Measurements from ENCODE around the gene OLFM3. TPM values are rescaled to one million over a fixed set of nuclear protein-coding genes. Genes with fewer than 3 reads are reported as not detected.

Gene OLFM3
- total RNA-seq, 2 experiments from 2014 or later: not detected

DNA sequence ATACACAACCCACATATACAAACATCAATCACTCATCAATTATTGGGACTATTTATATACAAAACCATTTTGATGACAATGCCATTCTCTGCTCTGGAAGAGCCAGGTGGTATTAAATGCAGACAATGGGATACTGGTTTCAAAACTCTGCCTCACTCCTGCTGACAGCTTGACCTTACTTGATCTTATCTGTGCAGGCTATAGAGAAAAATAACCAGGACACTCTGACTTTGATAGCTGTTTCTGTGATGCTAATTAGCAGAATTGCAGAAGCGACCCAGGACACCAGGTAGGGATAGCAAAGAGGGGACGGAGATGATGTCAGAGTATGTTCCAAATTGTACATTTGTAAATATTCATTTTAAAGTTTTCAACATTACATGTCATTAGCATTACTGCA, 89.5 kb downstream of the OLFM3 start:
- POLR2A ChIA-PET: no interaction called here
- no peak overlapping the region for H3K27ac Mint-ChIP-seq
- H3K4me3 Mint-ChIP-seq: no peak overlapping the region
- no peaks in the 10 kb centered on the region for H3K4me1 Mint-ChIP-seq (ENCODE audit: low read depth)
- CTCF ChIA-PET: no interaction called here
- H3K36me3 Mint-ChIP-seq (ENCODE audit: low read depth): no peaks in the 10 kb centered on the region
- intact Hi-C loops (cut with micrococcal nuclease): no loop called here
- TF ChIP-seq, protein P1, sequence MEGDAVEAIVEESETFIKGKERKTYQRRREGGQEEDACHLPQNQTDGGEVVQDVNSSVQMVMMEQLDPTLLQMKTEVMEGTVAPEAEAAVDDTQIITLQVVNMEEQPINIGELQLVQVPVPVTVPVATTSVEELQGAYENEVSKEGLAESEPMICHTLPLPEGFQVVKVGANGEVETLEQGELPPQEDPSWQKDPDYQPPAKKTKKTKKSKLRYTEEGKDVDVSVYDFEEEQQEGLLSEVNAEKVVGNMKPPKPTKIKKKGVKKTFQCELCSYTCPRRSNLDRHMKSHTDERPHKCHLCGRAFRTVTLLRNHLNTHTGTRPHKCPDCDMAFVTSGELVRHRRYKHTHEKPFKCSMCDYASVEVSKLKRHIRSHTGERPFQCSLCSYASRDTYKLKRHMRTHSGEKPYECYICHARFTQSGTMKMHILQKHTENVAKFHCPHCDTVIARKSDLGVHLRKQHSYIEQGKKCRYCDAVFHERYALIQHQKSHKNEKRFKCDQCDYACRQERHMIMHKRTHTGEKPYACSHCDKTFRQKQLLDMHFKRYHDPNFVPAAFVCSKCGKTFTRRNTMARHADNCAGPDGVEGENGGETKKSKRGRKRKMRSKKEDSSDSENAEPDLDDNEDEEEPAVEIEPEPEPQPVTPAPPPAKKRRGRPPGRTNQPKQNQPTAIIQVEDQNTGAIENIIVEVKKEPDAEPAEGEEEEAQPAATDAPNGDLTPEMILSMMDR (IDR thresholded peaks at IDR 0.05): no peak
- H3K27me3 Mint-ChIP-seq: no peaks in the 10 kb centered on the region
- no peak for DNase-seq
- no peak for ATAC-seq
- no peaks in the 10 kb centered on the region for H3K9me3 Mint-ChIP-seq

DNA sequence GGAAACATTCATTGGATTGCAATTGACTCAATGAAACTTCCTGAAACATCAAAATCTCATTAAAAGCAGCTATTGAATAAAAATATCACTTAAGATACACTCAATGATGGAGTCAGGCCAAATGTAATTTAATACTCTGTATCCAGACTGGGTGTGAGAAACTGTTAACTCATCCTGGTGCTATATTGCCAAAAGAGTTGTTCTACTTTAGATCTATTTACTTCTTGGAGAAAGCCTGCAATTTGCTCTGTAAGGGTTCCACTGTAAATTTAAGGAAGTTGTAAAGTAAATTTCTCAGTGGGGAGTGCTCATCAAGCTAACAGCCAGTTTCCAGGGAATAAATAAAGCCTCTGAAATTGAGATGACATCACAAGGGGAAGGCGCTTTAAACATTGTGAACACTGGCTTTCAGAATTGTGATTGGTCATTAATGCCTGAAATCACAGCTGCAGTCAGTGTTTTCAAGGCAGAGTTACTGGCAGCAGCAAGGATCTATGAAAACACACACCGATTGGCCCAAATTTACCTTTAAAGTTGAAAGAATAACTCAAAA, 91.4 kb downstream of the OLFM3 start:
- no peak for ATAC-seq
- CTCF ChIA-PET: no interaction called here
- no peak overlapping the region for H3K4me3 Mint-ChIP-seq
- DNase-seq: no peak
- no peaks in the 10 kb centered on the region for H3K4me1 Mint-ChIP-seq (ENCODE audit: low read depth)
- TF ChIP-seq, protein P1 (IDR thresholded peaks at IDR 0.05): no peak
- intact Hi-C loops (cut with micrococcal nuclease): no loop called here
- H3K27me3 Mint-ChIP-seq: no peaks in the 10 kb centered on the region
- no peaks in the 10 kb centered on the region for H3K9me3 Mint-ChIP-seq
- POLR2A ChIA-PET: no interaction called here
- no peaks in the 10 kb centered on the region for H3K36me3 Mint-ChIP-seq (ENCODE audit: low read depth)
- H3K27ac Mint-ChIP-seq: no peak overlapping the region

DNA sequence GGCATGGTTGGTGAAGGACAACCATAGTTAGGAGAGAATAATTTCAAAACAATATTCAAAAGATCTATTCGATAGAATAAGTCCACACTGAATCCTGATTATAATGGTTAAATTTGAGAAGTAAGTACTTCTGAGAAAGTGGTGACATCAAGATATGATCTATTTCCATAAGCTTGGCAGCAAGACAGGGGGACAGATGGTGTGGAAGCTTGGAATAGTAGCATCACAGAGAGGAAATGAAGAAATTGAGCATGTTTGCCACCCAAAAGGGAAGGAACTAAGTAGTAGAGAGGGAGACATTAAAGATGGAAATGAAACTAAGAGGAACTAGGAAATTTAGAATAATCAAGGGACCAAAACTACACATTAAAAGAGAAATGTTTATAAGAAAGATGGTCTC, 94.5 kb downstream of the OLFM3 start:
- H3K4me3 Mint-ChIP-seq: no peak overlapping the region
- no peaks in the 10 kb centered on the region for H3K36me3 Mint-ChIP-seq (ENCODE audit: low read depth)
- TF ChIP-seq, protein P1 (IDR thresholded peaks at IDR 0.05): no peak
- H3K9me3 Mint-ChIP-seq: no peaks in the 10 kb centered on the region
- no peaks in the 10 kb centered on the region for H3K27me3 Mint-ChIP-seq
- H3K4me1 Mint-ChIP-seq (ENCODE audit: low read depth): no peaks in the 10 kb centered on the region
- no peak for DNase-seq
- no peak overlapping the region for H3K27ac Mint-ChIP-seq
- CTCF ChIA-PET: interaction anchor here (1.4 kb wide), 1 partner anchor 10 kb away, joined by 3 read pairs; no protein-coding TSS in a partner anchor
- intact Hi-C loops (cut with micrococcal nuclease): no loop called here
- POLR2A ChIA-PET: no interaction called here
- ATAC-seq: no peak

DNA sequence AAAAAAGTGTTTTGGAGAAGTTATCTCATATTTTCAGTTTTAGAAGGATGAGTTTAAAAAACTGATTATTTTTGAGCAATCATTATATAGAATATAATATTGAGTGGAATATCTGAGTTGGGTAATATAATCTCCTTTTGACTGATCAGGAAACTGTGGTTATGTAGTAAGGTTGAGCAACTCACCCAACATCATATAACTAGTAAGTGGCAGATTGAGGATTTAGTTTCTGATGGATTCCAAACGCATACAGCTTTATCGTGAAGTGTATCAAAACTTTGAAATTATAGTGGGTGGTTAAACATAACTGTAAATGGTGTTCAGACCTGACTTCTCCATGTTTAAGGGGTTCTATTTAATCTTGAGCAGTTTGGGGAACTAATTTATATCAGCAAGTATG, 98.6 kb downstream of the OLFM3 start:
- no peaks in the 10 kb centered on the region for H3K27me3 Mint-ChIP-seq
- no peak for ATAC-seq
- intact Hi-C loops (cut with micrococcal nuclease): no loop called here
- ChIA-PET POLR2A (no interaction called here), CTCF (no interaction called here)
- H3K4me1 Mint-ChIP-seq (ENCODE audit: low read depth): no peaks in the 10 kb centered on the region
- no peak overlapping the region for H3K27ac Mint-ChIP-seq
- no peaks in the 10 kb centered on the region for H3K9me3 Mint-ChIP-seq
- no peak overlapping the region for H3K4me3 Mint-ChIP-seq
- no peaks in the 10 kb centered on the region for H3K36me3 Mint-ChIP-seq (ENCODE audit: low read depth)
- DNase-seq: no peak
- TF ChIP-seq, protein P1 (IDR thresholded peaks at IDR 0.05): no peak

DNA sequence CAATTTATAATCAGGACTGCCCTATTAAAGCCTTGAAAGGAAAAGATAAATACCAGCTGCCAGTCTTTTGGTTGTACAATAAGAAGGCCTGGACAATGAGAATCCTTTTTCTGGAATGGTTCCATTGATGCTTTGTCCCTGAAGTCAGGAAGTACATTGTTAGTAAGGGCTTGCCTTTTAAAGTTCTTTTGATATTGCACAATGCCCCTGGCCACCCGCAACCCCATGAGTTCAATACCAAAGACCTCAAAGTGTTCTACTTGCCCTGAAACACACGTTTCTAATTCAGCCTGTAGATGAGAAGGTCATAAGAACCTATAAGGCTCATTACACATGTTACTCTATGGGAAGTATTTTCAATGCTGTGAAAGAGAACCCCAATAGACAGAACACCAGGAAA, 112.1 kb downstream of the OLFM3 start:
- Mint-ChIP-seq H3K9me3 (no peaks in the 10 kb centered on the region), H3K4me1 (ENCODE audit: low read depth) (no peaks in the 10 kb centered on the region), H3K4me3 (no peak overlapping the region), H3K27ac (no peak overlapping the region), H3K27me3 (no peaks in the 10 kb centered on the region), H3K36me3 (ENCODE audit: low read depth) (no peaks in the 10 kb centered on the region)
- DNase-seq (no peak), ATAC-seq (no peak)
- intact Hi-C loops (cut with micrococcal nuclease): no loop called here
- ChIA-PET CTCF (no interaction called here), POLR2A (no interaction called here)
- TF ChIP-seq, protein P1 (IDR thresholded peaks at IDR 0.05): no peak

All from activated CD8-positive, alpha-beta T cell treated with anti-CD3 and anti-CD28 coated beads for 36 hours (primary cell).